Measurements from ENCODE around the gene CREB3. TPM values are rescaled to one million over a fixed set of nuclear protein-coding genes. Genes with fewer than 3 reads are reported as not detected.
A peak's percentile ranks its signal among the peaks of the same experiment; 100 is the strongest.

The CREB3 gene
- total RNA-seq, 1 experiment from 2014 or later = 21.1 TPM

GRCh38 chr9:35691757-35692301, 40.6 kb upstream of the CREB3 start:
- no peak for DNase-seq
- peak overlapping the region; percentile 98 for H3K4me3 ChIP-seq
- peaks cover 13% of the 10 kb centered on the region for H3K4me1 ChIP-seq
- no peaks in the 10 kb centered on the region for H3K9me3 ChIP-seq (replicated peaks)
- no peaks in the 10 kb centered on the region for H3K27me3 ChIP-seq
- H3K27ac ChIP-seq = no peak overlapping the region; the same call in 1 of the 2 replicates
- peaks cover 14% of the 10 kb centered on the region for H3K36me3 ChIP-seq

GRCh38 chr9:35695943-35696401, 36.5 kb upstream of the CREB3 start:
- Histone ChIP-seq H3K4me1 (no peaks in the 10 kb centered on the region), H3K27ac (no peak overlapping the region), H3K27me3 (no peaks in the 10 kb centered on the region), H3K36me3 (peaks cover 25% of the 10 kb centered on the region), H3K4me3 (no peak overlapping the region), H3K9me3 (replicated peaks) (no peaks in the 10 kb centered on the region)
- no peak for DNase-seq

GRCh38 chr9:35696520-35697215, 35.8 kb upstream of the CREB3 start:
- Histone ChIP-seq H3K36me3 (peaks cover 30% of the 10 kb centered on the region), H3K27ac (no peak overlapping the region), H3K4me1 (no peaks in the 10 kb centered on the region), H3K9me3 (replicated peaks) (no peaks in the 10 kb centered on the region), H3K27me3 (no peaks in the 10 kb centered on the region), H3K4me3 (no peak overlapping the region)
- peak; percentile 33 to 67 for DNase-seq

- Histone ChIP-seq H3K36me3 (peaks cover 34% of the 10 kb centered on the region), H3K27ac (no peak overlapping the region), H3K4me3 (no peak overlapping the region), H3K9me3 (replicated peaks) (no peaks in the 10 kb centered on the region), H3K27me3 (no peaks in the 10 kb centered on the region), H3K4me1 (no peaks in the 10 kb centered on the region)
- no peak for DNase-seq
Measured at GRCh38 chr9:35697486-35697885, 35.0 kb upstream of the CREB3 start.

GRCh38 chr9:35698231-35698630, 34.2 kb upstream of the CREB3 start:
- H3K4me1 ChIP-seq = no peaks in the 10 kb centered on the region
- H3K27ac ChIP-seq = no peak overlapping the region
- H3K9me3 ChIP-seq (replicated peaks) = no peaks in the 10 kb centered on the region
- H3K36me3 ChIP-seq = peaks cover 41% of the 10 kb centered on the region
- DNase-seq = no peak
- no peak overlapping the region for H3K4me3 ChIP-seq
- no peaks in the 10 kb centered on the region for H3K27me3 ChIP-seq

- H3K9me3 ChIP-seq (replicated peaks) = no peaks in the 10 kb centered on the region
- no peaks in the 10 kb centered on the region for H3K27me3 ChIP-seq
- no peak overlapping the region for H3K4me3 ChIP-seq
- peaks cover 56% of the 10 kb centered on the region for H3K36me3 ChIP-seq
- DNase-seq = no peak
- H3K27ac ChIP-seq = no peak overlapping the region
- H3K4me1 ChIP-seq = no peaks in the 10 kb centered on the region
Measured at GRCh38 chr9:35700031-35700430, 32.4 kb upstream of the CREB3 start.

GRCh38 chr9:35700942-35701341, 31.5 kb upstream of the CREB3 start:
- no peaks in the 10 kb centered on the region for H3K9me3 ChIP-seq (replicated peaks)
- no peaks in the 10 kb centered on the region for H3K27me3 ChIP-seq
- no peaks in the 10 kb centered on the region for H3K4me1 ChIP-seq
- no peak for DNase-seq
- no peak overlapping the region for H3K27ac ChIP-seq
- H3K4me3 ChIP-seq = no peak overlapping the region
- H3K36me3 ChIP-seq = peaks cover 65% of the 10 kb centered on the region

- DNase-seq = no peak
- Histone ChIP-seq H3K4me1 (no peaks in the 10 kb centered on the region), H3K4me3 (no peak overlapping the region), H3K27me3 (no peaks in the 10 kb centered on the region), H3K27ac (no peak overlapping the region), H3K36me3 (peaks cover 75% of the 10 kb centered on the region), H3K9me3 (replicated peaks) (no peaks in the 10 kb centered on the region)
Measured at GRCh38 chr9:35702696-35703095, 29.8 kb upstream of the CREB3 start.

- H3K4me3 ChIP-seq = no peak overlapping the region
- DNase-seq = no peak
- H3K27ac ChIP-seq = no peak overlapping the region
- no peaks in the 10 kb centered on the region for H3K4me1 ChIP-seq
- no peaks in the 10 kb centered on the region for H3K27me3 ChIP-seq
- H3K9me3 ChIP-seq (replicated peaks) = no peaks in the 10 kb centered on the region
- H3K36me3 ChIP-seq = peaks cover 76% of the 10 kb centered on the region
Measured at GRCh38 chr9:35703906-35704672, 28.4 kb upstream of the CREB3 start.

- no peaks in the 10 kb centered on the region for H3K27me3 ChIP-seq
- no peak overlapping the region for H3K4me3 ChIP-seq
- no peaks in the 10 kb centered on the region for H3K4me1 ChIP-seq
- H3K9me3 ChIP-seq (replicated peaks) = no peaks in the 10 kb centered on the region
- peaks cover 73% of the 10 kb centered on the region for H3K36me3 ChIP-seq
- no peak overlapping the region for H3K27ac ChIP-seq
- no peak for DNase-seq
Measured at GRCh38 chr9:35705372-35705771, 27.1 kb upstream of the CREB3 start.

GRCh38 chr9:35705836-35706430, 26.5 kb upstream of the CREB3 start:
- Histone ChIP-seq H3K4me1 (no peaks in the 10 kb centered on the region), H3K4me3 (no peak overlapping the region), H3K27me3 (no peaks in the 10 kb centered on the region), H3K9me3 (replicated peaks) (no peaks in the 10 kb centered on the region), H3K27ac (no peak overlapping the region), H3K36me3 (peaks cover 78% of the 10 kb centered on the region)
- no peak for DNase-seq

- H3K4me1 ChIP-seq = no peaks in the 10 kb centered on the region
- H3K27me3 ChIP-seq = no peaks in the 10 kb centered on the region
- H3K4me3 ChIP-seq = no peak overlapping the region
- DNase-seq = no peak
- no peak overlapping the region for H3K27ac ChIP-seq
- no peaks in the 10 kb centered on the region for H3K9me3 ChIP-seq (replicated peaks)
- H3K36me3 ChIP-seq = peaks cover 74% of the 10 kb centered on the region
Measured at GRCh38 chr9:35706951-35707350, 25.5 kb upstream of the CREB3 start.

- Histone ChIP-seq H3K9me3 (replicated peaks) (no peaks in the 10 kb centered on the region), H3K4me1 (no peaks in the 10 kb centered on the region), H3K27me3 (no peaks in the 10 kb centered on the region), H3K27ac (no peak overlapping the region), H3K4me3 (no peak overlapping the region), H3K36me3 (peaks cover 74% of the 10 kb centered on the region)
- no peak for DNase-seq
Measured at GRCh38 chr9:35708146-35708545, 24.3 kb upstream of the CREB3 start.

- Histone ChIP-seq H3K36me3 (peaks cover 69% of the 10 kb centered on the region), H3K9me3 (replicated peaks) (no peaks in the 10 kb centered on the region), H3K4me1 (no peaks in the 10 kb centered on the region), H3K4me3 (no peak overlapping the region), H3K27me3 (no peaks in the 10 kb centered on the region), H3K27ac (no peak overlapping the region)
- no peak for DNase-seq
Measured at GRCh38 chr9:35710818-35711500, 21.5 kb upstream of the CREB3 start.

All from SJCRH30 (cell line).